Vagina (tissue), 2 donors: ENCODE measurements around the gene GLT6D1. TPM values are rescaled to one million over a fixed set of nuclear protein-coding genes. Genes with fewer than 3 reads are reported as not detected.

Experiments used
- DNase-seq, 2 donors: peaks; one replicate each; pipeline ENCODE4 v3.0.0-alpha.2; 2017; ENCODE audit errors: extremely low spot score in 2 of 2
- H3K27ac ChIP-seq: fragments of 200-600 bp; sonication (generic); one replicate; pipeline ENCODE4 v1.5.1; 2019
- H3K27me3 ChIP-seq: fragments of 200-600 bp; sonication (generic); one replicate; pipeline ENCODE4 v1.5.1; 2019
- H3K36me3 ChIP-seq, 2 donors: fragments of 200-600 bp; sonication (generic); one replicate each; pipeline ENCODE4 v1.5.1; 2017 to 2019
- H3K4me1 ChIP-seq: fragments of 200-600 bp; sonication (generic); one replicate; pipeline ENCODE4 v1.5.1; 2019
- H3K4me3 ChIP-seq, 2 donors: fragments of 200-600 bp; sonication (generic); 1 replicate in 1 of 2; 2 replicates in 1 of 2; pipeline ENCODE4 v1.5.1; 2016 to 2019
- H3K9me3 ChIP-seq: fragments of 200-600 bp; sonication (generic); one replicate; pipeline ENCODE4 v1.5.1; 2019
- CTCF ChIP-seq, 3 experiments: fragments of 450-650 bp in 2 of 3; fragments of 200-600 bp in 1 of 3; sonication (generic) in 1 of 3; IDR thresholded peaks; one replicate each; pipeline ENCODE4 v1.5.1; 2017 to 2019; ENCODE audit warnings: antibody characterized with exemption in 3 of 3, mild to moderate bottlenecking in 2 of 3, moderate library complexity in 2 of 3
- POLR2A ChIP-seq, 2 donors: fragments of 450-650 bp; IDR thresholded peaks; one replicate each; pipeline ENCODE4 v1.6.1; 2017; ENCODE audit warnings: antibody characterized with exemption in 2 of 2, mild to moderate bottlenecking in 2 of 2, moderate library complexity in 2 of 2
- POLR2AphosphoS5 ChIP-seq, 2 donors: sonication (generic); formaldehyde crosslinking; IDR thresholded peaks; one replicate each; pipeline ENCODE4 v1.9.0; 2017; ENCODE audit warnings: antibody characterized with exemption in 2 of 2, mild to moderate bottlenecking in 2 of 2, low read depth in 1 of 2; ENCODE audit not compliant: insufficient read depth in 1 of 2
- intact Hi-C: fragments of 100-400 bp; cut with DNase I; formaldehyde crosslinking; loops from one replicate; pipeline ENCODE4 v1.15.1; 2023
- total RNA-seq: library from RNA; depleted of rRNA; stranded (reverse); fragments of >200 nt; gene quantifications from one replicate; pipeline ENCODE4 v1.2.3, GENCODE V29; 2016

GLT6D1 gene
- total RNA-seq, 1 donor from 2014 or later = not detected

- Histone ChIP-seq H3K27ac (no peak overlapping the region), H3K4me3 (no peak overlapping the region), H3K9me3 (no peaks in the 10 kb centered on the region), H3K4me1 (no peaks in the 10 kb centered on the region), H3K36me3 (no peaks in the 10 kb centered on the region), H3K27me3 (no peaks in the 10 kb centered on the region)
- intact Hi-C loops = no loop called here
- TF ChIP-seq CTCF (IDR thresholded peaks at IDR 0.05) (no peak), POLR2AphosphoS5 (IDR thresholded peaks at IDR 0.05; ENCODE audit: insufficient read depth in 1 of 2, low read depth in 1 of 2) (no peak), POLR2A (IDR thresholded peaks at IDR 0.05) (no peak)
- peak in 1 of 2 donors; percentile 74 for DNase-seq
Observed at GRCh38 chr9:135588371-135588770, 51.0 kb downstream of the GLT6D1 start.

- H3K9me3 ChIP-seq = no peaks in the 10 kb centered on the region
- DNase-seq = no peak
- H3K27me3 ChIP-seq = no peaks in the 10 kb centered on the region
Observed at GRCh38 chr9:135587658-135588057, 51.7 kb downstream of the GLT6D1 start.

DNA sequence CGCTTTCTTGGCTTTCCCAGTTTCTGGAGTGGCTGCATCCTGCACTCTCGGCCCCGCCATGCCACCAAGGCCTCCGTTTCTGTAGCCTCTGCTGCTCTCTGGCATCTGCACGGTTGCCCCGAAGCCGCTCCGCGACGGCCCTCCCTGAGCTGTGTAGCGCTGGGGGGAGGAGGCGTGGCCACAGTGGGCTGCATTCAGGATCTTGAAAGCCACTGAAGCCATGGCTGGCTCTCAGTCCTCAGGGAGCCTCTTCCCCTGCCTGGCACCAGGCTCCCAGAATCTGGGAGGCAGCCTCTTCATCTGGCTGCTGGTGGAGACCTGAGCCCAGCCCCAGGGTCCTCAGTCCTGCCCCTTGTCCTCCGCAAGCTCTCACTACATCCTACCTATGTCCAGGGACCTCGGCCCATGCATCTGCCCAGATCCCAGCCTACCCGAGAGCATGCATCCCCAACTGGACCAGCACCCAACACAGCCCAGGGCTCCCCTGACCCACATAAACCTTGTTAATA is 52.7 kb downstream of the GLT6D1 start:
- H3K27me3 ChIP-seq = no peaks in the 10 kb centered on the region
- no peak overlapping the region for H3K27ac ChIP-seq
- TF ChIP-seq POLR2A (IDR thresholded peaks at IDR 0.05) (no peak), POLR2AphosphoS5 (IDR thresholded peaks at IDR 0.05; ENCODE audit: insufficient read depth in 1 of 2, low read depth in 1 of 2) (no peak), CTCF (IDR thresholded peaks at IDR 0.05) (no peak)
- H3K36me3 ChIP-seq = no peaks in the 10 kb centered on the region
- intact Hi-C loops = no loop called here
- H3K4me1 ChIP-seq = no peaks in the 10 kb centered on the region
- DNase-seq = peak; percentile 40 to 92
- no peak overlapping the region for H3K4me3 ChIP-seq
- no peaks in the 10 kb centered on the region for H3K9me3 ChIP-seq

More at GRCh38 chr9:135587658-135588057, 51.7 kb downstream of the GLT6D1 start:
- Histone ChIP-seq H3K36me3 (no peaks in the 10 kb centered on the region), H3K27ac (no peak overlapping the region), H3K4me3 (no peak overlapping the region), H3K4me1 (no peaks in the 10 kb centered on the region)
- intact Hi-C loops = no loop called here
- no peak for TF ChIP-seq POLR2A (IDR thresholded peaks at IDR 0.05)
- TF ChIP-seq POLR2AphosphoS5 (IDR thresholded peaks at IDR 0.05; ENCODE audit: insufficient read depth in 1 of 2, low read depth in 1 of 2) = no peak
- TF ChIP-seq CTCF (IDR thresholded peaks at IDR 0.05) = no peak

DNA sequence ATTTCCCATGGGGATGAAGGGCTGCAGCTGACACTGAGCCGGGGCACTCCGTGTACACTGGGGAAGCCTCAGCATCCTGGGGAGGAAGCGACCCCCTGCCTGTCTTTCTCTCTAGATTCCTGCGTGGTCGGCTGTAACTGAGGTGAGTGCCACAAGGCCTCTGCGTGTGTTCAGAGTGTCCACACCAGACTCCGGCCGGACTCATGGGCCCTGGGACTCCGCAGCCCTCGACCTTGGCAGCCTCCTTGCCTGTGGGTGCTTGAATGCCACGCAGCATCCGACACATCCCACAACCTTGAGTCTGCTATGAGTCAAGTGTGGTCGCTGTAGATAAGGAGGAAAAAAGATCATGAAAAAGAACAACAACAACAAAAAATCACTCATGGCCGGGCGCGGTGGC is 54.4 kb downstream of the GLT6D1 start:
- H3K27me3 ChIP-seq = no peaks in the 10 kb centered on the region
- H3K36me3 ChIP-seq = no peaks in the 10 kb centered on the region
- H3K9me3 ChIP-seq = no peaks in the 10 kb centered on the region
- no peak overlapping the region for H3K4me3 ChIP-seq
- intact Hi-C loops = no loop called here
- no peak overlapping the region for H3K27ac ChIP-seq
- peak; percentile 22 to 72 for DNase-seq
- no peak for TF ChIP-seq POLR2A (IDR thresholded peaks at IDR 0.05)
- TF ChIP-seq CTCF (IDR thresholded peaks at IDR 0.05) = no peak
- TF ChIP-seq POLR2AphosphoS5 (IDR thresholded peaks at IDR 0.05; ENCODE audit: insufficient read depth in 1 of 2, low read depth in 1 of 2) = no peak
- no peaks in the 10 kb centered on the region for H3K4me1 ChIP-seq

DNA sequence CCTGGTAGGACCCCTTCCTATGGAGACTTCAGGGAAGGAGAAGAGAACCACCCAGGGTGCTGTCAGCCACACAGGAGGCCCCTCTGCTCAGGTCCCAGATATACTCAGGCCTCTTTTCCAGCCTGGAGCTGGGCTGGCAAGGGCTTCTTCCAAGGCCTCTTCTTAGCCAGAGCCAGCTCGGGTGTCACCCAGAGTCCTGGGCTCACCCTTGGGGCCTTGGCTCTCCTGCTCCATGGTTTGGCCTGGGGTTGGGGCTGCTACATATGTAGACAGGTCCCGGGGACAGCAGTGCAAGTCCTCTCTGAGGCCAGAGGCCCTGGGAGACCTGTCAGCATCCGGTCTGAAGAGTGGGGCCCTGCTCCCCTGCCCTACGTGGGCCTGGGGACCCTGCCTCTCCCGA is 55.0 kb downstream of the GLT6D1 start:
- no peaks in the 10 kb centered on the region for H3K27me3 ChIP-seq
- no peaks in the 10 kb centered on the region for H3K36me3 ChIP-seq
- H3K27ac ChIP-seq = no peak overlapping the region
- H3K9me3 ChIP-seq = no peaks in the 10 kb centered on the region
- no peak overlapping the region for H3K4me3 ChIP-seq
- TF ChIP-seq POLR2AphosphoS5 (IDR thresholded peaks at IDR 0.05; ENCODE audit: insufficient read depth in 1 of 2, low read depth in 1 of 2) (no peak), CTCF (IDR thresholded peaks at IDR 0.05) (no peak), POLR2A (IDR thresholded peaks at IDR 0.05) (no peak)
- no peaks in the 10 kb centered on the region for H3K4me1 ChIP-seq
- intact Hi-C loops = no loop called here
- DNase-seq = peak; percentile 56 to 90
